K562 (cell line): ENCODE measurements around the gene KRTAP12-2. TPM values are rescaled to one million over a fixed set of nuclear protein-coding genes. Genes with fewer than 3 reads are reported as not detected.

ENCODE experiments used
- ATAC-seq: fragments of 200-7000 bp; cut with Tn5 transposase; 3 replicates; pipeline ENCODE4 v1.9.1; 2020; ENCODE audit warnings: moderate library complexity
- BruUV-seq: library from RNA; stranded (reverse); fragments of 400-500 nt; replicated peaks from 2 replicates; lab custom pipeline; 2021; lab: Mats Ljungman, UMichigan
- CTCF ChIA-PET: fragments of 300-600 bp; formaldehyde crosslinking; extraction: SDS; loops from one replicate; lab custom pipeline; 2021; ENCODE audit warnings: low intra/inter-chr PET ratio; lab: Yijun Ruan, JAX
- POLR2A ChIA-PET: fragments of 300-600, 350-650 bp; sonication (Branson Sonifier 250); formaldehyde crosslinking; extraction: SDS; loops from one replicate; lab custom pipeline; 2021; ENCODE audit warnings: antibody characterized with exemption, inconsistent platforms; lab: Yijun Ruan, JAX
- DNase-seq, 4 experiments: peaks; one replicate each; pipeline versions ENCODE4 v3.0.0 to v3.0.0-alpha.2; 2011 to 2018; ENCODE audit warnings: low spot score in 3 of 4, mixed read lengths in 3 of 4; ENCODE audit errors: extremely low read depth in 1 of 4
- FAIRE-seq: peaks from 2 replicates; lab custom pipeline; 2011; peaks lifted over from hg19 to GRCh38; lab: Jason Lieb, UNC
- H2AFZ ChIP-seq: 2 replicates; pipeline ENCODE4 v1.6.0; 2011; ENCODE audit warnings: low read depth, low read length, control low read depth, inconsistent platforms
- H3K27ac ChIP-seq: fragments of 200-600 bp; 3 replicates; pipeline ENCODE4 v1.8.0; 2011; ENCODE audit warnings: low read depth, mild to moderate bottlenecking, control low read depth, inconsistent platforms, low read length, moderate library complexity, mixed read lengths; ENCODE audit errors: extremely low read depth
- H3K27me3 ChIP-seq, 2 experiments: fragments of 300-600 bp in 1 of 2; 2 replicates in 1 of 2; 3 replicates in 1 of 2; pipeline versions ENCODE4 v1.6.0 to v1.8.0; 2011; ENCODE audit warnings: inconsistent platforms in 2 of 2, low read length in 2 of 2, mild to moderate bottlenecking in 1 of 2, mixed read lengths in 1 of 2, moderate library complexity in 1 of 2; ENCODE audit not compliant: control insufficient read depth in 2 of 2, insufficient read depth in 2 of 2
- H3K36me3 ChIP-seq: fragments of 300-600 bp; 3 replicates; pipeline ENCODE4 v1.8.0; 2011; ENCODE audit warnings: mild to moderate bottlenecking, low read length, inconsistent platforms; ENCODE audit not compliant: control insufficient read depth, insufficient read depth
- H3K4me1 ChIP-seq, 2 experiments: fragments of 200-600 bp in 1 of 2; replicated peaks in 1 of 2; 2 replicates in 1 of 2; 3 replicates in 1 of 2; pipeline versions ENCODE4 v1.5.1 to v1.8.0; 2011; ENCODE audit warnings: inconsistent platforms in 2 of 2, low read length in 2 of 2, mild to moderate bottlenecking in 1 of 2, mixed read lengths in 1 of 2, moderate library complexity in 1 of 2; ENCODE audit not compliant: control insufficient read depth in 2 of 2, insufficient read depth in 2 of 2
- H3K4me2 ChIP-seq: 2 replicates; pipeline ENCODE4 v1.6.1; 2011; ENCODE audit warnings: low read length, control low read depth, inconsistent platforms, mixed read lengths; ENCODE audit not compliant: insufficient read depth
- H3K4me3 ChIP-seq: fragments of 200-600 bp; sonication (generic), shearing (Covaris generic); 2 replicates; pipeline ENCODE4 v1.5.1; 2016; ENCODE audit warnings: control low read depth, inconsistent platforms
- H3K79me2 ChIP-seq: fragments of 200-600 bp; 3 replicates; pipeline ENCODE4 v1.8.0; 2011; ENCODE audit warnings: low read length, inconsistent platforms; ENCODE audit not compliant: control insufficient read depth, insufficient read depth
- H3K9ac ChIP-seq, 2 experiments: 2 replicates each; pipeline versions ENCODE4 v1.6.0 to v1.6.1; 2011; ENCODE audit warnings: low read depth in 2 of 2, low read length in 2 of 2, control low read depth in 1 of 2, inconsistent platforms in 1 of 2, mild to moderate bottlenecking in 1 of 2, mixed read lengths in 1 of 2; ENCODE audit not compliant: insufficient read depth in 1 of 2
- H3K9me1 ChIP-seq: one replicate; pipeline ENCODE4 v1.6.0; 2011; ENCODE audit warnings: inconsistent platforms, mild to moderate bottlenecking, low read length, moderate library complexity; ENCODE audit not compliant: control insufficient read depth, insufficient read depth
- H3K9me3 ChIP-seq: replicated peaks from 2 replicates; pipeline ENCODE4 v1.5.1; 2011; ENCODE audit warnings: low read depth, low read length, inconsistent platforms; ENCODE audit not compliant: control insufficient read depth, insufficient read depth
- H4K20me1 ChIP-seq: replicated peaks from 2 replicates; pipeline ENCODE4 v1.6.1; 2011; ENCODE audit warnings: low read length, inconsistent platforms, mixed read lengths; ENCODE audit not compliant: control insufficient read depth, insufficient read depth
- NR2C1 ChIP-seq, 2 experiments: fragments of 450-650 bp; IDR thresholded peaks; 2 replicates each; pipeline ENCODE4 v1.6.1; 2017; ENCODE audit warnings: mild to moderate bottlenecking in 2 of 2, antibody characterized with exemption in 1 of 2, inconsistent platforms in 1 of 2, missing compliant biosample characterization in 1 of 2, missing genetic modification characterization in 1 of 2
- PKNOX1 ChIP-seq: fragments of 450-650 bp; IDR thresholded peaks from 2 replicates; pipeline ENCODE4 v1.6.1; 2016
- THAP7 ChIP-seq: fragments of 250-450 bp; sonication (Bioruptor Pico); IDR thresholded peaks from 2 replicates; pipeline ENCODE4 v1.5.0; 2021
- WGBS: fragments of 100-300 bp; shearing (Covaris generic); methylation state at CpG from one replicate; pipeline ENCODE4 v1.1.6; 2016; ENCODE audit warnings: low coverage, mixed read lengths; ENCODE audit not compliant: insufficient coverage; ENCODE audit errors: missing lambda C conversion rate; 5-methylcytosine and 5-hydroxymethylcytosine counted together
- in situ Hi-C: fragments of 300-500 bp; cut with MboI; formaldehyde crosslinking; loops from 4 replicates; pipeline ENCODE4 v1.15.0; 2018; ENCODE audit warnings: inconsistent platforms, mixed read lengths
- intact Hi-C: fragments of 100-400 bp; cut with micrococcal nuclease; formaldehyde crosslinking; loops from 2 replicates; pipeline ENCODE4 v1.14.2; 2022
- polyA plus RNA-seq, 8 experiments: library from polyadenylated mRNA; depleted of rRNA in 4 of 8; stranded (reverse) in 5 of 8; unstranded in 3 of 8; fragments of >200 nt; fragmentation: Nextera tagmentation in 2 of 8; fragmentation: Illumina TruSeq in 1 of 8; extraction: Ambion mirVana in 2 of 8; extraction: Trizol in 1 of 8; gene quantifications; 2 replicates each; pipeline versions ENCODE4 v1.2.1 to v1.2.3, GENCODE V29; 2011 to 2014; ENCODE audit warnings: inconsistent platforms in 1 of 8, missing spikeins in 1 of 8
- total RNA-seq, 7 experiments: library from RNA; depleted of rRNA in 6 of 7; stranded (reverse); fragments of >200 nt in 6 of 7; fragmentation: Illumina TruSeq in 2 of 7; extraction: Trizol in 2 of 7; gene quantifications; 2 replicates each; pipeline versions ENCODE4 v1.2.1 to v1.2.3, GENCODE V29; 2011 to 2021; ENCODE audit warnings: low replicate concordance in 1 of 7

KRTAP12-2 gene
- total and polyA plus RNA-seq, 9 of the 15 experiments (the other 6 are each of a cell fraction or from before 2014, with no cell fraction given): not detected

- DNase-seq (no peak), ATAC-seq (no peak), FAIRE-seq (peak; percentile 54)
- ChIA-PET POLR2A (interaction anchor here (1.0 kb wide), 1 partner anchor 16 kb away, joined by 3 read pairs; no protein-coding TSS in a partner anchor), CTCF (no interaction called here)
- no peaks in the 10 kb centered on the region for H3K36me3 ChIP-seq
- H2AFZ ChIP-seq: no peak overlapping the region
- in situ Hi-C loops: no loop called here
- peaks cover 34 to 50% of the 10 kb centered on the region in 2 experiments; a peak in 4 of 5 replicates for H3K27me3 ChIP-seq
- no peaks in the 10 kb centered on the region for H3K9me1 ChIP-seq
- no peak overlapping the region for H3K4me2 ChIP-seq
- no TSS peak for BruUV-seq
- H3K27ac ChIP-seq: no peak overlapping the region
- intact Hi-C loops: no loop called here
- TF ChIP-seq PKNOX1 (peak; percentile 37), THAP7 (CRISPR knock-in tag) (no peak), NR2C1 (IDR thresholded peaks at IDR 0.05) (no peak), NR2C1 (tag; IDR thresholded peaks at IDR 0.05) (no peak)
- H3K4me1 ChIP-seq: peaks cover 0 to 8% of the 10 kb centered on the region in 2 experiments; a peak in 1 of 5 replicates
- no peaks in the 10 kb centered on the region for H3K9me3 ChIP-seq
- H3K9ac ChIP-seq: no peak overlapping the region
- no peak overlapping the region for H3K4me3 ChIP-seq
- WGBS: 2% methylated on average over 8 of the region's 8 CpGs
- peaks cover 8% of the 10 kb centered on the region; the same call in 1 of the 2 replicates for H4K20me1 ChIP-seq
- no peaks in the 10 kb centered on the region for H3K79me2 ChIP-seq
Measured at GRCh38 chr21:44714905-44715304, 48.2 kb upstream of the KRTAP12-2 start.
